SK-N-MC (cell line): ENCODE measurements around the gene MYBBP1A.
"Not testable (repeated sequence)": the region's sequence is repeated elsewhere in the genome, so short reads cannot be mapped to it uniquely, and the experiment has no call there.

Source experiments
- DNase-seq: peaks from one replicate; pipeline ENCODE4 v3.0.0-alpha.2; 2011; ENCODE audit warnings: low read depth, low spot score
- H3K27ac ChIP-seq: fragments of 200-600 bp; sonication (generic); 2 replicates; pipeline ENCODE4 v1.5.1; 2016; ENCODE audit warnings: mixed run types
- H3K36me3 ChIP-seq: fragments of 200-600 bp; sonication (generic); 2 replicates; pipeline ENCODE4 v1.6.1; 2017; ENCODE audit warnings: antibody characterized with exemption, low read length, mixed read lengths; ENCODE audit not compliant: insufficient read depth
- H3K4me3 ChIP-seq: fragments of 200-600 bp; sonication (generic); 2 replicates; pipeline ENCODE4 v1.5.1; 2016
- H3K9ac ChIP-seq: fragments of 200-600 bp; sonication (generic); 2 replicates; pipeline ENCODE4 v1.8.0; 2017; ENCODE audit warnings: mixed run types, mixed read lengths; ENCODE audit not compliant: insufficient read length
- H3K9me3 ChIP-seq: fragments of 200-600 bp; sonication (generic); 2 replicates; pipeline ENCODE4 v1.6.1; 2017; ENCODE audit warnings: low read depth, mild to moderate bottlenecking, antibody characterized with exemption, low read length, moderate library complexity, mixed read lengths
- EZH2 ChIP-seq: fragments of 200-600 bp; sonication (generic); IDR thresholded peaks from one replicate; pipeline ENCODE4 v1.6.1; 2017; ENCODE audit warnings: antibody characterized with exemption
- FOXP2 ChIP-seq: optimal IDR thresholded peaks from 2 replicates; pipeline ENCODE3; 2011; ENCODE audit warnings: mild to moderate bottlenecking, moderate library complexity; ENCODE audit not compliant: insufficient read depth; ENCODE audit errors: extremely low read length, control extremely low read depth
- POLR2AphosphoS5 ChIP-seq: IDR thresholded peaks from 2 replicates; pipeline ENCODE4 v1.6.1; 2012; ENCODE audit warnings: mild to moderate bottlenecking, low read depth, low read length, borderline replicate concordance

MYBBP1A gene

DNA sequence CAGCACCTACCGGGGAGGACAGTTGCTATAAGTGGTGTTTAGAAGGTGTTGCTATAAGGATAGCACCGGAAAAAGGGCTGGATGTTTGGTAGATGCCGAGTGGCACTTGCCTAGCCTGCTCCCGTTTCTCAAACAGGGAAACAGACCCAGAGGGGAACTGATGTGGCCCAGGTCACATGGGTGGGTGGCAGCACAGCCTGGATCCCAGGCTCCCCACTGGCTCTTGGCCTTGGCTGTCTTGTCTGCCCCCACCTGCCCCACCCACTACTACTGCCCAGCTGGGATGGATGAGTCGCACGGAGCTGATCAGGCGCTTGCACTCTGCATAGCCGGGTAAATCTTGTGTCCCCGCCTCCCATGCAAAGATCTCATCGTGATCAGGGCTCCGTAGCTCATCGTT lies 36.3 kb upstream of the MYBBP1A start:
- H3K9ac ChIP-seq = no peak overlapping the region
- TF ChIP-seq EZH2 (no peak), FOXP2 (no peak), POLR2AphosphoS5 (no peak)
- no peak for DNase-seq
- H3K36me3 ChIP-seq = no peaks in the 10 kb centered on the region
- H3K27ac ChIP-seq = no peak overlapping the region
- no peaks in the 10 kb centered on the region for H3K9me3 ChIP-seq
- H3K4me3 ChIP-seq = no peak overlapping the region

DNA sequence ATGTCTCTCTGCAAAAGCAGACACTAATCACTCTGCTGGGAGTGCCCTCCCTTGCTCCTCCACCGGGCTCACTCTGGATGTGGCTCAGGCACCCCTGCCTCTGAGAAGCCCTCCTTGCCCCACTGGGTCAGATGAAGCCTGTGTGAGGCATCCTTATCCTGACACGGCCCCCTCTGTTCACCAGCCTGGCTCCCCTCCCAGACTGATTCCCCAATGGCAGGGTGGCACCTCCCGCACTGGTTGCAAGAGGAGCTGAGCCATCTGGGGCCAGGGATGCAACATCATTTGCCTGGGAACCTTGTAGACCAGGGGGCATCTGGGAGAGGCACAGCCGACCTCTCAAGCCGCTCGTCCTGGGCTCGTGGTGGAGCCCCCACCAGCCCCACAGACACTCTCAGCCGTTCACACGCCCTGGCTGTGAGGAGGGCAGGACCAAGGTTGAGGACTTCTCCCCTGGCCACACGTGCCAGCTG lies 35.8 kb upstream of the MYBBP1A start:
- DNase-seq = no peak
- no peaks in the 10 kb centered on the region for H3K36me3 ChIP-seq
- no peak overlapping the region for H3K4me3 ChIP-seq
- TF ChIP-seq FOXP2 = no peak
- no peak for TF ChIP-seq EZH2
- H3K9ac ChIP-seq = no peak overlapping the region
- H3K27ac ChIP-seq = no peak overlapping the region
- H3K9me3 ChIP-seq = no peaks in the 10 kb centered on the region

DNA sequence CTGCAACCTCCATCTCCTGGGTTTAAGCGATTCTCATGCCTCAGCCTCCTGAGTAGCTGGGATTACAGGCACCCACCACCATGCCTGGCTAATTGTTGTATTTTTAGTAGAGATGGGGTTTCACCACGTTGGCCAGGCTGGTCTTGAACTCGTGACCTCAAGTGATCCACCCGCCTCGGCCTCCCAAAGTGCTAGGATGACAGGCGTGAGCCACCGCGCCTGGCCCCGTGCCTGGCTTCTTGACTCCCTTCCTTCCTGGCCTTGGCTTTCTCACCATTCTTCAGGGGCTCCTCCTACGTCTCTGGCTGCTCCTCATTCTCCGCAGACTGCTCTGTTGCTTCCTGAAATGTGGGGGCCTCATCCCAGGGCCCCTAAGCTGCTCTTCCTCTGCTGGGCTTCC lies 34.9 kb upstream of the MYBBP1A start:
- H3K36me3 ChIP-seq, DNase-seq, H3K27ac ChIP-seq, H3K9me3 ChIP-seq, H3K9ac ChIP-seq, H3K4me3 ChIP-seq: not testable (repeated sequence)

DNA sequence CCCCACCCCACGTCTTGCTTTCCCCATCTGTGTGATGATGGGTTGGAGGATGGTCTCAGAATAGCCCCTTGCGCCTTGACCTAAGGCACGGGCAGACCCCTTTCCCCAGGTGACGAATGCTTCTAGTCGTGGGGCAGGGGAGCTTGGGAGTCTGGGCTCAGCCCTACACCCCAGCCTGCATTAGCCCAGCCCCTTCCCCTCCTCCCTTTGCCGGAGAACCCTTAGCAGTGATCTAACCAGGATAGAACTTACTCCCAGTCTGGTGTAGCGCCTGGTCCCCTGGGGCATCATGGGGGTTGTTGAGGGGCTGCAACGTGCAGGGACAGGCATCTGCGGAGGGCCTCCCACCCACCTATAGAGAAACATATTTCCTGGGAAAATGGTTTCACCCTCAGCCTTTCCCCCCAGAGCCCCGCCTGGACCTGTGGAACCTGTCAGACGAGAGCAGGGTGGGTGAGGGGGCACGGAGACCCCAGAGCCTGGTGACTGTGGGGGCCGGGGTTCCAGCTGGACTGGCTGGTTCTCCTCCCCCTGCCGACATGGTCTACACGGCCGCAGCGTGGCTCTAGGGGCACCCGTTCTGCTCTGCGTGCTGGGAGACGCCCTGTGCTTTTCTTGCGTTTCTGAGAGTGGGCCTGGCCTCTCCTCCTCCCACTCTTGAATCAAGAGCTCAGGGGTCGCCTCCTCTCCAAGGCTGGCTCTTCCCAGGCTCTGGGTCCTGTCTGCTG lies 33.9 kb upstream of the MYBBP1A start:
- Histone ChIP-seq H3K27ac (no peak overlapping the region), H3K36me3 (no peaks in the 10 kb centered on the region), H3K9me3 (no peaks in the 10 kb centered on the region), H3K4me3 (no peak overlapping the region), H3K9ac (no peak overlapping the region)
- DNase-seq = no peak
- TF ChIP-seq EZH2 = no peak
- no peak for TF ChIP-seq POLR2AphosphoS5
- no peak for TF ChIP-seq FOXP2

DNA sequence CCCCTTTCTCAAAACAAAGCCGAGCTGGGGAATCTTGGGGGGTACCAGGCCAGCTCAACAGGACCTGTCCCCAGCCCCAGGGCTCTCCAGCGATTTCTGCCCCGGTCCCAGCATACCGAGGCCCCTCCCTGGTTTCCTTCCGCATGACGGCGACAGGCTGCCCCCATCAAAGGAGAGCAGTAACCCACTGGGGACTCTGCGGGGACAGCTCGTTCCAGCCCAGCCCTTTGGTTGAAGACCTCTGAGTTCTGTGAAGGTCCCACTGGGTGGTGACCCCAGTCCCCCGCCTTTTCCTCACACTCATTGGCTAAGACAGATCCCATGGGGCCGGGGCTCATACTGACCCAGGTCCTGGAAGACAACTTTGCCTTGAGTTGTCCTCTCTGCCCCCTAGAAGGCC lies 33.2 kb upstream of the MYBBP1A start:
- TF ChIP-seq EZH2 = no peak
- no peak for TF ChIP-seq FOXP2
- TF ChIP-seq POLR2AphosphoS5 = no peak
- no peak for DNase-seq
- Histone ChIP-seq H3K36me3 (no peaks in the 10 kb centered on the region), H3K27ac (no peak overlapping the region), H3K4me3 (no peak overlapping the region), H3K9me3 (no peaks in the 10 kb centered on the region), H3K9ac (no peak overlapping the region)

DNA sequence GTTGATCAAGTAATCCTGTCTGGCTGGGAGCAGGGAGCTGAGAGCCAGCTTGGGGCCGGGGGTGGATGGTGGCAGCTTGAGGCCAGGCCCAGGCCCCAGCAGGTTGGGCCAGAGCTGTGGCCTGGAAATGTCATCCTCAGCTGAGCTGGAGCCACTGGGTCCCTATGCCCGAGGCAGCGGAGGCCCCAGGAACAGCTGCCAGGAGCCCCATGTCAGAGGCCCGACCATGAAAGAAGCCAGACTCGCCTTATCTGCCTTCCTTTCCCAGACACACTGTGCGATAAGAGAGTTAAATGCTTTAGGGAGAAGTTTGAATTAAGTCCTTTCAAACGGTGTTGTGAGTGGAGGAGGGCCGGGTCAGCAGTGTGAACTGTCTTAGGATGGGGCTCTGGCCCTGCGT lies 32.6 kb upstream of the MYBBP1A start:
- no peak for DNase-seq
- Histone ChIP-seq H3K9me3 (no peaks in the 10 kb centered on the region), H3K36me3 (no peaks in the 10 kb centered on the region), H3K27ac (no peak overlapping the region), H3K4me3 (no peak overlapping the region), H3K9ac (no peak overlapping the region)
- TF ChIP-seq EZH2 (no peak), POLR2AphosphoS5 (no peak), FOXP2 (no peak)

DNA sequence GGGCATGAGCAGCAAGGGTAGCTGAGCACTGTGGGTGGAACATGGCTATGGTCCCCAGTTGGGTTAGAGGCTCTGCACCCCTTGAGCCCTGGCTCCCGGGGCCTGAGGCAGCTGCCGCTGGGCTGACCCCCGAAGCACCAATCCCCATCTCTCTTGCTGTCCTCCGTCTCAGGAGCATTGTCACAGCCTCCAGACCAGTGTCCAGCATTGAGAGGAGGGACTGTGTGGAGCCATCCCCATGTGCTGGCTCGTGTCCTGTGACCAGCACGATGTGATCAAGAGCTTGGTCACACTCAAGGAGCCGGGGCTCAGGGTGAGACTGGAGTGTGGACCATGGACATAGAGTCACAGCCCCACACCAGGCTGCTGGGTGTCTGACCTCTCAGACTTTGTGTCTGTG lies 32.0 kb upstream of the MYBBP1A start:
- Histone ChIP-seq H3K4me3 (no peak overlapping the region), H3K9me3 (no peaks in the 10 kb centered on the region), H3K27ac (no peak overlapping the region), H3K9ac (no peak overlapping the region), H3K36me3 (no peaks in the 10 kb centered on the region)
- TF ChIP-seq POLR2AphosphoS5 = no peak
- TF ChIP-seq FOXP2 = no peak
- no peak for TF ChIP-seq EZH2
- DNase-seq = no peak

DNA sequence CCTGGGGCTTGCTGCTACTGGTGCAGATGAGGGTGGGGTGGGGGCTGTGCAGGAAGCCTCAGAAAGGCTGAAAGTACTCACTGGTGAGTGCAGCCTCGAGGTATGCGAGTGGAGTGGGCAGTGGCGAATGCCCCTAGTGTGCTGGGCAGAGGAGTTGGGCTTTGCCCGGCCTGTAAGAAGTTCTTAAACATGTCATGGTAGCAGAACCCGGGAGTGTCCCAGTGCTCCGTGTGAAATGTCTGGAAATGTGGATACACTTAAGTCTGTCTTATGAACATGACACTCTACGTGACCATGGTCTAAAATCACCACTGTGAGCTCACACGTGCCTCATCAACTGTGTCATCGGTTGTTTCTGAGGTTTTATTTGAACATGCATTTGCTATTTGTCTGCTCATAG lies 30.9 kb upstream of the MYBBP1A start:
- TF ChIP-seq FOXP2 (no peak), POLR2AphosphoS5 (no peak), EZH2 (no peak)
- no peak for DNase-seq
- no peak overlapping the region for H3K27ac ChIP-seq
- no peak overlapping the region for H3K4me3 ChIP-seq
- H3K9me3 ChIP-seq = no peaks in the 10 kb centered on the region
- no peak overlapping the region for H3K9ac ChIP-seq
- H3K36me3 ChIP-seq = no peaks in the 10 kb centered on the region

DNA sequence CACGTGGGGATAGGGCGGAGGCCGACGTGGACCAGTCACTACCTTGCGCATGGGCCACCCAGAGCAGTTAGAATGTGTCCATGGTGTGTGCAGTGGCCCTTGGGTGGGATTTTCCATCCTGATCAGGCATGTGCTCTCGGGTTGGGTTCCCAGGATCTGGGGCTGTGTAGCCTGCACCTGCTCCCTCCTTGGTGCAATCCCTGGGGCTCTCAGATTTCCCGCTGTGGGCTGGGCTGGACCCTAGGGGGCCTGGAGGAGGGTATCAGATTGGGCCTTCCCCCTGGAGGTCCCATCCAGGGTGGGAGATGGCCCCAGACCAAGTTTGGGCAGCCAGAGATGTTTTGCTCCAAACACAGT lies 30.4 kb upstream of the MYBBP1A start:
- H3K9ac ChIP-seq = no peak overlapping the region
- H3K36me3 ChIP-seq = no peaks in the 10 kb centered on the region
- no peak overlapping the region for H3K27ac ChIP-seq
- no peak overlapping the region; the same call in 1 of the 2 replicates for H3K4me3 ChIP-seq
- TF ChIP-seq FOXP2 (no peak), POLR2AphosphoS5 (no peak), EZH2 (no peak)
- no peaks in the 10 kb centered on the region for H3K9me3 ChIP-seq
- DNase-seq = no peak
